HG02870 (cell line): ENCODE data around the gene RBM18.

Experiments used
- ATAC-seq: cut with Tn5 transposase; IDR thresholded peaks from one replicate; pipeline ENCODE4 v1.9.1; 2021; ENCODE audit warnings: mild to moderate bottlenecking, moderate library complexity; ENCODE audit not compliant: unreplicated experiment

RBM18 gene

DNA sequence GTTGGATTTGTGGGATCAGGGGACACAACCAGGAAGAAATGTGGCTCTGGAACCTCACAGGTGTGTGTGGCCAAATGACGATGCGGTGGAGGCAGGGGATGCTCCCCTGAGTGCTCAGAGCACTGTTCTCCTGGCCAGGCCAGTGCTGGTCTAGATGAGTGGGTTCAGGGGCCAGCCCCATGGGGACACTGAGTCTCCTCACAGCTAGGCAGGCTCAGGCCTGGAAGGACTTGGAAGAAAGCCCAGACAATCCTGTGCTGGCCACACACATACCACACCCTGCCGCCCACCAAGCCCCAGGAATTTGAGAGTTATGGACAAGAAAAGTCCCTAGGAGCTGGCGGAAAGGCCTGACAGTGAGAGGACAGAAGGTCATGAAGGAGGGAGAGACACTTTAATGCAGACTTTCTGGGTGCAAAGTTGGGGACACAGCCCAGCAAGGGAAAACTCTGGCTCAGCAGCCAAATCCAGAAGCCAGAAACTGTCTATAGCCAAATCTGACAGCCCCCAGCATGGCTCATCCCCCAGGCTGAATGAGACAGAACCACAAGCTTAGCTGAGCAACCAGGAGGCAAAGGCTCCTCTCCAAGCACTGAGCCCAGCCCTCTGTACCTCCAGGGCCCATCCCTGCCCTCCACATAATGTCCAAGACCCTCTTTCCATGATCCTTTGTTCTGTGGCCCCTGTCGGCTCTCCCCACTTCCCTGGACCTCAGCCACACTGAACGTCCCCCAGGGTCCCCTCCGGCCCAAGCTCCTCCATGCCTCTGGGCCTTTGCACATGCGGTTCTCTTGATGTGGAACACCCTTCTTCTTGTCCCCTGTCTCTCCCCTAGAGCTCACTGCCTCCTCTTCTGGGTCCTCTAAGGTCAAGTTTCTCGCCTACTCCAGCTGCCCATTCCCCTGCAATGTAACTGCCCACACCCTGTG lies 58.3 kb downstream of the RBM18 start:
- ATAC-seq, result no peak

DNA sequence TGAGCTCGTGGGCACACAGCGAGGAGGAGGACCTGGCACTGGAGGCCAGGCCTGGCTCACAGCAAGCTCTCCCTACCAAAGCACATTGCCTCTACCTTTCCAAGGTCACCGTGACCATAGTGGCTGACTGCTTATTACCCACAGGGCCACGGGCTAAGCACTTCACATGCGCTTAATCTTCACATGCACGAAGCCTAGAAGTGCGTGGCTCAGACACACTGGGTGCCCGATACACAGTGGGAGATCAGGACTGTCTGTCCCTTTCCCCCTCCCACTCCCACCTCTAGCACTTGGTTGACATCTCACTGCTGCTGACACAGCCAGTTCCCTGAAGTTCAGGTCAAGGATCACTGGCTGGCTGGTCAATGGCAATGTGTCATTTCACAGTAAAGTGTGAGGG lies 59.5 kb downstream of the RBM18 start:
- no peak for ATAC-seq

DNA sequence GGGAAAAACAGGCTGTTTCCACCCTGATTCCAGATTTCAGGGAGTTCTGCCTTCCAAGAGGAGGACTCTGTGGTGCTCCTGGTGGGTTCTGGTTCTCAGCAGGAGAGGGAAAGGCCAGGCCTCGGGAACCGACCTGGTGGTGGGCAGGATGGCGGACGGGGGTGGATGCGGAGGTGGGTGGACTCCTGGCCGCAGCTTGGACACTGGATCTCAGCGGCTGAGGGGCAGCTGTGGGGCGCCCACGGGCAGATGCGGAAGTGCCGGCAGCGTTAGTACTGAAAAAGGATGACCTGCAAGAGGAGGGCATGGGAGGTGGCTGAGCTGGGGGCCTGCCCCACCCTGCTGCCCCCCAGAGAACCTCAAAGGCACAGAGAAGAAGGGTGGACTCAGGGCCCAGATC lies 60.1 kb downstream of the RBM18 start:
- no peak for ATAC-seq

DNA sequence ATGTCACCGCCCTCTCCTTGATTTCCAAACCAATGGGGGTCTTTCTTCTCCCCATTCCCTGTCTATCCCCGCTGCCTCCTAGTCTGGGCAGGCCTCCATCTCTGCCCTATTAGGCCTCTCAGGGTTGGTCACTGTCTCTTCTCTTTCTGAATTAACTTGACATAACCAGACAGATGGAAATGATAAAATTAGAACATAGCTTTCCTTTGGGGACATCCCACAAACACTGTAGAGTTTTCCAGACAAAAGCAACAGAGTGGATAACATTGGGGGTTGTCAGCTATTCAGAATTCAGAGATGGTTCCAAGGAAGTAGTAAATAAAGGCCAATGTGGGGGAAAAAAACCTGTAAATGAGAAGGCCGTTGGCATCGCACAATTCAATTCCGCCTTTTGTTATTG lies 60.6 kb downstream of the RBM18 start:
- no peak for ATAC-seq

DNA sequence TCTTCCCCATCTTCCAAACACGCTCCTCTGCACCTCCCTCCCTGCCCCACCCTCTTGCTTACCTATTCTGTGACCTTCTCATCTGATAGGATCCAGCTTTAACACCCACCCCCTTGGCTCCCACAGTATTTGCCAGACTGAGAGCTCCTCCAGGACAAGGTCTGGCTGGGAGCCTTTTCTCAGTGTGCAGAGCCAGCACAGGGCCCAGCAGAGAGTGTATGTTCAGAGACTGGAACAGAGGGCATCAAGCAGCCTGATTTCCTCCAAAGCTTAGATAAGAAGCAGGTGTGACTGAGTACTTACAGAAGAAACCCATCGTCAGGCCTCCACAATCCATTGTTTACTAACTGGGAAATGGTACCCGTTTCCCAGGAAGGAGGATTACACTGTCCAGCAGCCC lies 62.5 kb downstream of the RBM18 start:
- ATAC-seq, result no peak

DNA sequence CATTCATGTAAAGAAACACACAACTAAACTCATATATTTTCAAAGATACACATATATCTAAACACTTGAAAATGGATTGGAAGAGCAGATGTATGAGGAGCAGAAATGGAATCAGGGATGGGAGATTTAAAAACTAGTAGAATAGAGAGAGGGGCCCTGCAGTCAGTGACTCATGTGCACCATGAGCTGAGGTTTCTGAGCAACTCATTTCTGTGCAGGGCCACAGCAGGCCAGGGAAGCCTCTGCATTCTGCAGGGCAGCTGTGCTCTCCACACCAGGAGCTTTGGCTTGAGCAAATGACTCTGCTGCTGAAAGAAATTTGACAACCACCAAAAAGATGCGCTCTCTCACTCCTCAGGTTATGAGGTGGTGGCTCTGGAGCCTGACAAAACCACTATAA lies 63.0 kb downstream of the RBM18 start:
- no peak for ATAC-seq

DNA sequence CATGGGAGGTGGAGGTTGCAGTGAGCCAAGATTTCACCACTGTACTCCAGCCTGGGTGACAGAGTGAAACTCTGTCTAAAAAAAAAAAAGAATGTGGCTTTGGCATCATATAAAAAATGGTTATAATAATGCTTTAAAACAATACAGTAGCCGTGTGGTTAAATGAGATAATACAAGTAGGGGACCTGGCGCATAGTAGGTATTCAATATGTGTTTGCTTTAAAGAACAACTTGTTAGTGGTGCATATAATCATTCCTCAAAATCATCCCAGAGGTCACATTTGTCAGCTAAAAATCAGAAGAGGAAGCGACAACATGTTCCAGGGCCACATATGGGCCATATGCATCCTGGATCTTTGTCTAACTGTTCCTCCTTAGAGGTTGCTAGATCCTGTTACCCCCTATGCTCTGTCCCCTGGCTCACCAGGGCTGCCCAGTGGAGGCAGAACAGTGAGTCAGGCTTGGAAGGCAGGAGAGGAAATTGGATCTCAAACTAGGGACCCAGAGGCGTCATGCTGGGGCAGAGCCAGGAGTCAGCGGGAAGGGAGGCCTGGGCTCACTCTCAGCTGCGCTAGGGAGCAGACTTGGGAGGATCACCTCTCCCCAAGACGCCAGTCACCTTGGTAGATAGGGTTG lies 63.6 kb downstream of the RBM18 start:
- ATAC-seq, result no peak

DNA sequence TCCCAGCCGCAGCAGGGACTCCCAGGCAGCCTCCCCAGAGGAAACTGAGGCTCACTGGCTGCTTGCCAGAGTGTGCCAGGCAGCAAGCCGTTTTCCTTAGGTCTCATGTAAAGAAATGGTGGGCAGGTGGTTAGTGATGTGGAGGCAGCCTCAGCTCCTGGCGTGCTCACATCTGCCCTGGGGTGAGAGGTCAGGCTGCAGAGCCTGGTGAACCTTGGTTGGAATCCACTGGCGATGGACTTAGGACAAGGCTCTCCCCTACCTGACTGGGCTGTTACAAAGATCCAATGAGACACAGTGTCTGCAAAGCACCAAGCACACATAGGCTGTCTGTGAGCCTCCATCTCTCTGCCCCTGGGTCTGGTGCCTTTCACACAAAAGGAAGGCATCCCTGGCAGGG lies 66.8 kb downstream of the RBM18 start:
- ATAC-seq, result no peak

DNA sequence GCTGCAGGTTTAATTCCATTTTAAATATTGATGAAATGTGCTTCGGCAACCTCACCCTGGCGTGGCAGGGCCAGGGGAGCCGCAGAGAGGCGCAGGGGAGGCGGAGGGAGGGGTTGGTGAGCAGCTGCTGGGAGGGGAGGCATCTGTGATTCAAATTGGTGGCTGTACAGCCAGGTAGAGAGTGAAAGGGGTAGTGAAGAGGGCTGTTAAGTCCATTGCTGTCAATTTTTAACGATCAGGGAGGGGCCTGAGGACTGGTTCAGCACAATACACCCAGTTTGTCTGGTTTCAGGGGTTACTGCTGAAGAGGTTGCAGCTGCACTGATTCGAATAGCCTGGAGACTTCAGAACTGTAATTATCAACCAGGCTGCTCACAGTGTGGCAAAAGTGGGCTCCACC lies 67.2 kb downstream of the RBM18 start:
- ATAC-seq, result no peak

DNA sequence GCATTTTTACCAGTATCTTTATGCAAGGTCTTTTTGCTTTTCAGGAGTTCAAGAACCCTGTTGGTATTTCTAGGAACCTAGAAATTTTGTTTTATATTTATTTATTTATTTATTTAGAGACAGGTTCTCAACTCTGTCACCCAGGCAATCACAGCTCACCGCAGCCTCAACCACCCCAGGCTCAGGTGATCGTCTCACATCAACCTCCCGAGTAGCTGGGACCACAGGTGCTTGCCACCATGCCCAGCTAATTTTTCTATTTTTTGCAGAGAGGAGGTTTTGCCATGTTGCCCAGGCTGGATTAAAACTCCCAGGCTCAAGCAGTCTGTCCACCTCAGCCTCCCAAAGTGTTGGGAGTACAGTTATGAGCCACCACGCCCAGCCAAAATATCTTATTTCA lies 68.8 kb downstream of the RBM18 start:
- no peak for ATAC-seq

DNA sequence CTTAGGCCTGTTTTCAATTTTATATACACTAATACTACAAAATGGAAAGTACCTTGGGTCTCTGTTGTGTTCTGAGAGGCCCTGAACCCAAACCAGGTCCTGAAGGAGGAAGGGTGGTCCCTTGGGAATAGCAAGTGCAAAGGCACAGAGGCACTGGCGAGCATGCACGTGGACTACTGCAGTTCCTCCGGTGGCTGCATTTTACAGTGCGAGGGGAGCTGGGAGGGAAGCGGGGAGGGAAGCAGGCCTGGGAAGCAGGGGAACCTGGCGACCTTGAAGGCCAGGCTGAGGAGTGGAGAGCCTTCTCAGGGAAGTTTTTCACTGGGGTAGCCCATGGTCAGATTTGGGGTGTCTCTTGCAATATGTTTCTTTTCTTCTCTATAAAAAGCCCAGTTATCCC lies 71.0 kb downstream of the RBM18 start:
- ATAC-seq, result no peak

DNA sequence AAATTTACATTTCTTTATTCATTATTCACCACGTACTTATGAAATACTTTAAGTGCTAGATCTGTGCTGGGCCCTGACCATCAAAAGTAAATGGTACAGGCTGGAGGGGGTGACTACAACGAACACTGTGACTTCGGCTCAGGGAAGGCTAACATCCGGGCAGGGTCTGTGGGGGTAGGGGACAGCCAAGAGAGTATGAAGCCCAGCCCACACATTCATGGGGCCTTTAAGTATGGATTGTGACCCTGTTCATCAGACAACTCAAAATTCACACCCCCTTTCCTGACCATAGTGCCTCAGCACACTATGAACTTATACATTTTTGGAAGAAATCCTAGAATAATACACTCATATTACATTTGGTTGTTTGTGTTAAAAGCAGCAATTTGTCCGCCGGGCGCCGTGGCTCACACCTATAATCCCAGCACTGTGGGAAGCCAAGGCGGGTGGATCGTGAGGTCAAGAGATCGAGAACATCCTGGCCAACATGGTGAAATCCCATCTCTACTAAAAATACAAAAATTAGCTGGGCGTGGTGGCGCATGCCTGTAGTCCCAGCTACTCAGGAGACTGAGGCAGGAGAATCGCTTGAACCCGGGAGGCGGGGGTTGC lies 71.6 kb downstream of the RBM18 start:
- no peak for ATAC-seq

DNA sequence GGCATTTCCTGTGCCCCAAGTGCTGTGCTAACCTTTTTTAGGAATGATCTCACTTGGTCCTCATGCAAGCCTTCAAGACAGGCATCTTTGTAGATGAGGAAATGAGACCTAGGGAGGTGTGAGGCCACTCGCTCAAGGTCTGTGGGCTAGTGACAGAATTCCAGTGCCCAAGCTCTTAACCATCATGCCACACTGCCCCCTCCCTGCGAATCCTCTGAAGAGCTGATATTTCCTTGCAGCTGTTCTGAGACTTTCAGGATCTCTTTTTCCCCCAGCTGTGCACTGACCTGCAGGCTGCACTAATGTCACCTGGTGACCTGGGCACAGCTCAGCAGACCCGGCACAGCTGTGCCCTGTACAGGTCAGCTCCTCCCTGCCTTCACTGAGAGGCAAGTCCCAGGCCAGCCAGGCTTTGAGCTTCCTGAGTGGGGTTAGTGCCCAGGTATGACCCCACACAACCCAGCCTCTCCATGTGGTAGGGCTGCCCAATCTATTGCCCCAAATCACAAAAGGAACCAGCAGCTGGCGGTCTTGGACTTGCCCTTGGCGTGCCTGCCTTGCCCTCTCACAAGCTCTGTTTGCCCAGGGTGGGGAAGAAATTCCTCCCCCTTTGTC lies 72.3 kb downstream of the RBM18 start:
- ATAC-seq, result no peak

DNA sequence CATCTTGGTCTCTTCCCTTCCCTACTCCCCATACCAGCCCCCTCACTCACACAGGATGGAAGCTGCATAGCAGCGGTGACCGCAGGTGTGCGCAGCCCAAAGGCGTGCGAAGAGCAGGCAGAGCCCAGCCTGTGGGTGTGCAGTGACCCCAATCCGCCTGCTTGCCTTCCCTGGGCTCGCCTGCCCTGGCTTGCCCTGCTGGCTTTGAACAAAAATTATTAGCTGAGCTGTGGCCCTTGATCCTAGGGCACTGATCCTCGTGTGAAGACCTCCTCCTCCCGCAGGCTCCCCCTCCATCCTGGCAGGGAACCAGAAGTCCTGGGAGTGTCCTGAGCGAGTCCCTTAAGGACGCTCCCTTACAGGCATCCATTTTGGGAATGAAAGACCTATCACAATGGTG lies 73.1 kb downstream of the RBM18 start:
- ATAC-seq, result no peak

DNA sequence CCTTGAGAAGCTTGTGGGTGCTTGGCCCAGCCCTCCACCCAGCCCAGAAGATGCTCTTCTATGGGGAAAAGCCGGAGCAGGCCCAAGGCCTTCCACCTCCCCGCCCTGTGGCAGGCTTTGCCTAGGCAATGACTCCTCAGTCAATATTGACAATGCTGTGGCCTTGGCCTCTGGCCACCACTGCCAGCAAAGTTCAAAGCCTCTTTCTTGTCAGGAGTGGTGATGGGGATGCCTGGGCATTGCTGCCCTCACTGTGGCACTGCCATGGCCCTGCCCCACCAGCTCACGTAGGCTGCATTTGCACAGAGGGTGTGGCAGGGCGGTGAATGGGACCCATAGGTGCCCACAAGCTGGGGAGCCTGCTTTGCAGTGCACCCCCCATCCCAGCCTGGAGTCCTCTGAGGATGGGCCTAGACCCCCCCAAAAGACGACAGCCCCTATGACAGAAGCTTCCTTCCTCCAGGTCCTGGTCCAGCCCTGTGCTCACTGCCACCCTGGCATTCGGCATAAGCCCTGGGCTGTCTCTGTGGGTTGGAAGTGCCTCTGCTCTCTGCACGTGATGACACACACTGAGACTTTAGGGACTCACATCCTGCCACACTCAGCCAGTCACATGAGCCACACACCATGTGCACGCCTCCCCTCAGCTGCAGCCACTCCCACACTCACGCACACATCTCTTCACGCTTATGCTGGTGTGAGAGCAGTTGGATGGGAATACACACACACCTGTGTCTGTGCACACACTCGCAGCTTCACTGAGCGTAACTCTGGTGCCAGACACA lies 73.9 kb downstream of the RBM18 start:
- no peak for ATAC-seq

DNA sequence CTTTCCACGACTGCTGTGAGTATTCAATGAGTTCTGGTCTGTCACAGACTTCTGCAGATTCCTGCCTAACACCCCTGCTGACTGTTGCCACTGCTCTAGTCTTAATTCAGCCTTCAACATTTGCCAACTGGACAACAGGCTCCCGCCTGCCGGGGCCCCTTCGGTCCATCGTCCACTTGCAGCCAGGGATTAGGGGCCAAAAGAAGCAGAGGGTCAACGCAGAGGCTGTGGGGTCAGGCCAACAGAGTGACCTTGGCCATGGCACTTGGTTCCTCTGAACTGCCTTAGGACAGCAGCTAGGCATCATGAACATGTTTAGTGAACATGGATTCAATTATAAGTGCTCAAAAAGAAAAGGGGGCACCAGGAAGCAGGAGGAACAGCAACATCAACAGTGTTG lies 76.3 kb downstream of the RBM18 start:
- ATAC-seq, result no peak
